ENCODE data around the gene ERMAP. TPM values are rescaled to one million over a fixed set of nuclear protein-coding genes. Genes with fewer than 3 reads are reported as not detected.
"Not testable (repeated sequence)": the region's sequence is repeated elsewhere in the genome, so short reads cannot be mapped to it uniquely, and the experiment has no call there.

Gene ERMAP
- total RNA-seq, 1 donor from 2014 or later = 17.2 TPM

- peaks cover 72% of the 10 kb centered on the region for H3K9me3 Mint-ChIP-seq
- peaks cover 25% of the 10 kb centered on the region for H3K36me3 Mint-ChIP-seq
- no peak overlapping the region for H3K4me3 Mint-ChIP-seq
- H3K4me1 Mint-ChIP-seq = no peaks in the 10 kb centered on the region
- peaks cover 15% of the 10 kb centered on the region for H3K27me3 Mint-ChIP-seq (ENCODE audit: low read depth)
- H3K27ac Mint-ChIP-seq = no peak overlapping the region
- DNase-seq (ENCODE audit: low spot score in 2 of 2, unreplicated experiment in 2 of 2) = no peak
- TF ChIP-seq, protein P1, sequence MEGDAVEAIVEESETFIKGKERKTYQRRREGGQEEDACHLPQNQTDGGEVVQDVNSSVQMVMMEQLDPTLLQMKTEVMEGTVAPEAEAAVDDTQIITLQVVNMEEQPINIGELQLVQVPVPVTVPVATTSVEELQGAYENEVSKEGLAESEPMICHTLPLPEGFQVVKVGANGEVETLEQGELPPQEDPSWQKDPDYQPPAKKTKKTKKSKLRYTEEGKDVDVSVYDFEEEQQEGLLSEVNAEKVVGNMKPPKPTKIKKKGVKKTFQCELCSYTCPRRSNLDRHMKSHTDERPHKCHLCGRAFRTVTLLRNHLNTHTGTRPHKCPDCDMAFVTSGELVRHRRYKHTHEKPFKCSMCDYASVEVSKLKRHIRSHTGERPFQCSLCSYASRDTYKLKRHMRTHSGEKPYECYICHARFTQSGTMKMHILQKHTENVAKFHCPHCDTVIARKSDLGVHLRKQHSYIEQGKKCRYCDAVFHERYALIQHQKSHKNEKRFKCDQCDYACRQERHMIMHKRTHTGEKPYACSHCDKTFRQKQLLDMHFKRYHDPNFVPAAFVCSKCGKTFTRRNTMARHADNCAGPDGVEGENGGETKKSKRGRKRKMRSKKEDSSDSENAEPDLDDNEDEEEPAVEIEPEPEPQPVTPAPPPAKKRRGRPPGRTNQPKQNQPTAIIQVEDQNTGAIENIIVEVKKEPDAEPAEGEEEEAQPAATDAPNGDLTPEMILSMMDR (IDR thresholded peaks at IDR 0.05; ENCODE audit: unreplicated experiment) = no peak
These were observed 43.6 kb downstream of the ERMAP start for GRCh38 chr1:42860339-42861013.

DNA sequence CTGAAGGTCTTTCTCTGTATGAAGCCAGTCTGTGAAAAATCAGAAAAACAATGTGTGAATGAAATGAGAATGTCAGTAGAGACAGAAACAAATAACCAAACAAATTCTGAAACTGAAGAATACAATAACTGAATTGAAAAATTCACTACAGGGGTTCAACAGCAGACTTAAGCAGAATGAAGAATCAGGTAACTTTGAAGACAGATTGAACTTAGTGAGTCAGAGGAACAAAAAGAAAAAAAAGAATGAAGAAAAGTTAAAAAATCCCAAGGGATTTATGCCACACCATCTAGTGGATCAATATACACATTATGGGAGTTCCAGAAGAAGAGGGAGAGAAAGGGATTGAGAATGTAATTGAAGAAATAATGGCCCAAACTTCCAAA lies 44.1 kb downstream of the ERMAP start:
- TF ChIP-seq, protein P1 (IDR thresholded peaks at IDR 0.05; ENCODE audit: unreplicated experiment) = no peak
- Mint-ChIP-seq H3K4me3 (no peak overlapping the region), H3K27me3 (ENCODE audit: low read depth) (peaks cover 18% of the 10 kb centered on the region), H3K4me1 (no peaks in the 10 kb centered on the region), H3K36me3 (peaks cover 25% of the 10 kb centered on the region), H3K9me3 (peaks cover 67% of the 10 kb centered on the region), H3K27ac (no peak overlapping the region)
- no peak for DNase-seq (ENCODE audit: low spot score in 2 of 2, unreplicated experiment in 2 of 2)

- Mint-ChIP-seq H3K27ac (no peak overlapping the region), H3K36me3 (no peaks in the 10 kb centered on the region), H3K9me3 (peaks cover 25% of the 10 kb centered on the region), H3K27me3 (ENCODE audit: low read depth) (peaks cover 35% of the 10 kb centered on the region), H3K4me3 (no peak overlapping the region), H3K4me1 (no peaks in the 10 kb centered on the region)
- DNase-seq (ENCODE audit: low spot score in 2 of 2, unreplicated experiment in 2 of 2) = no peak
- TF ChIP-seq, protein P1 (IDR thresholded peaks at IDR 0.05; ENCODE audit: unreplicated experiment) = no peak
These were observed 49.6 kb downstream of the ERMAP start for GRCh38 chr1:42866549-42866948.

DNA sequence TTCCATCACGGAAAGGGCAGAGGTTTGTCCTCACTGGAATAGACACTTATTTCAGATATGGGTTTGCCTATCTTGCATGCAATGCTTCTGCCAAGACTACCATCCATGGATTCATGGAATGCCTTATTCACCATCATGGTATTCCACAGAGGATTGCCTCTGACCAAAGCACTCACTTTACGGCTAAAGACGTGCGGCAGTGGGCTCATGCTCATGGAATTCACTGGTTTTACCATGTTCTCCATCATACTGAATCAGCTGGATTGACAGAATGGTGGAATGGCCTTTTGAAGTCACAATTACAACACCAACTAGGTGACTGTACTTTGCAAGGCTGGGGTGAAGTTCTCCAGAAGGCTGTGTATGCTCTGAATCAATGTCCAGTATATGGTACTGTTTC lies 51.5 kb downstream of the ERMAP start:
- H3K27ac Mint-ChIP-seq; DNase-seq (ENCODE audit: low spot score in 2 of 2, unreplicated experiment in 2 of 2); H3K36me3 Mint-ChIP-seq; H3K4me1 Mint-ChIP-seq; H3K4me3 Mint-ChIP-seq: not testable (repeated sequence)
- H3K9me3 Mint-ChIP-seq = peaks cover 23% of the 10 kb centered on the region
- H3K27me3 Mint-ChIP-seq (ENCODE audit: low read depth) = peaks cover 33% of the 10 kb centered on the region

DNA sequence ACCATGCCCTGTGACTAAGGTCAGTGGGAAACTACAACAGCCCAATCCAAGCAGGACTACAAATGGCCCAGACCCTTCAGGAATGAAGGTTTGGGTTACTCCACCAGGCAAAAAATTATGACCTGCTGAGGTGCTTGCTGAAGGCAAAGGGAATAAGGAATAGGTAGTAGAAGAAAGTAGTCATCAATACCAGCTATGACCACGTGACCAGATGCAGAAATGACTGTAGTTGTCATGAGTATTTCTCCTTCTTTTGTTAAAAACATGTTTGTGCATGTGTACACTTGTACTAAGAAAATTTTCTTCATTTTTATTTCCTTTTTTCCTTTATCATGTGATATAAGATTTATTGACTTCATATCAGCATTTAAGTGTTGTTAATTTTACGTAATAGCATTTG lies 52.3 kb downstream of the ERMAP start:
- DNase-seq (ENCODE audit: low spot score in 2 of 2, unreplicated experiment in 2 of 2); H3K36me3 Mint-ChIP-seq; H3K27ac Mint-ChIP-seq; H3K4me1 Mint-ChIP-seq; H3K4me3 Mint-ChIP-seq: not testable (repeated sequence)
- H3K27me3 Mint-ChIP-seq (ENCODE audit: low read depth) = peaks cover 30% of the 10 kb centered on the region
- peaks cover 23% of the 10 kb centered on the region for H3K9me3 Mint-ChIP-seq

DNA sequence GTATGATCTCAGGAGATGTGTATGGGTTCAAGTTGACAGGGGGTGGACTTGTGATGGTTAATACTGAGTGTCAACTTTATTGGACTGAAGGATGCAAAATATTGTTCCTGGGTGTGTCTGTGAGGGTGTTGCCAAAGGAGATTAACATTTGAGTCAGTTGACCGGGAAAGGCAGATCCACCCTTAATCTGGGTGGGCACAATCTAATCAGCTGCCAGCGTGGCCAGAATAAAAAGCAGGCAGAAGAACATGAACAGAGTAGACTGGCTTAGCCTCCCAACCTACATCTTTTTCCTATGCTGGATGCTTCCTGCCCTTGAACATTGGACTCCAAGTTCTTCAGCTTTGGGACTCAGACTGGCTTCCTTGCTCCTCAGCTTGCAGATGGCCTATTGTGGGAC lies 52.8 kb downstream of the ERMAP start:
- not testable (repeated sequence) for H3K4me1 Mint-ChIP-seq; DNase-seq (ENCODE audit: low spot score in 2 of 2, unreplicated experiment in 2 of 2); H3K36me3 Mint-ChIP-seq; H3K4me3 Mint-ChIP-seq; H3K27ac Mint-ChIP-seq
- Mint-ChIP-seq H3K27me3 (ENCODE audit: low read depth) (peaks cover 28% of the 10 kb centered on the region), H3K9me3 (peaks cover 21% of the 10 kb centered on the region)

DNA sequence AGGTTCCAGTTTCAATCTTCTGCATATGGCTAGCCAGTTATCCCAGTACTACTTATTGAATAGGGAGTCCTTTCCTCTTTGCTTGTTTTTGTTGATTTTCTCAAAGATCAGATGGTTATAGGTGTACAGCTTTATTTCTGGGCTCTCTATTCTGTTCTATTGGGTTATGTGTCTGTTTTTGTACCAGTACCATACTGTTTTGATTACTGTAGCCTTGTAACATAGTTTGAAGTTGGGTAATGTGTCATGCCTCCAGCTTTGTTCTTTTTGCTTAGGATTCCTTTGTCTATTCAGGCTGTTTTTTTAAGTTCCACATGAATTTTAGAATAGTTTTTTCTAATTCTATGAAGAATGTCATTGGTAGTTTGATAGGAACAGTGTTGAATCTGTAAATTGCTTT lies 56.2 kb downstream of the ERMAP start:
- not testable (repeated sequence) for DNase-seq (ENCODE audit: low spot score in 2 of 2, unreplicated experiment in 2 of 2); H3K27ac Mint-ChIP-seq; H3K4me1 Mint-ChIP-seq; H3K36me3 Mint-ChIP-seq; H3K4me3 Mint-ChIP-seq
- Mint-ChIP-seq H3K9me3 (peaks cover 15% of the 10 kb centered on the region), H3K27me3 (ENCODE audit: low read depth) (peaks cover 44% of the 10 kb centered on the region)

DNA sequence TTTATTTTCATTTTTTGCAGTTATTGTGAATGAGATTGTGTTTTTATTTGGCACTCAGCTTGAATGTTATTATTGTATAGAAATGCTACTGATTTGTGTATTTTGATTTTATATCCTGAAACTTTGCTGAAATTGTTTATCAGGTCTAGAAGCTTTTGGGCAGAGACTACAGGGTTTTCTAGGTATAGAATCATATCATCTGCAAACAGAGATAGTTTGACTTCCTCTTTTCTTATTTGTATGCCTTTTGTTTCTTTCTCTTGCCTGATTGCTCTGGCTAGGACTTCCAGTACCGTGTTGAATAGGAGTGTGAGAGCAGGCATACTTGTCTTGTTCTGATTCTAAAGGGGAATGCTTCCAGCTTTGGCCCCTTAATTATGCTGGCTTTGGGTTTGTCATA lies 56.7 kb downstream of the ERMAP start:
- Mint-ChIP-seq H3K36me3 (no peaks in the 10 kb centered on the region), H3K27me3 (ENCODE audit: low read depth) (peaks cover 46% of the 10 kb centered on the region), H3K4me3 (no peak overlapping the region), H3K4me1 (no peaks in the 10 kb centered on the region), H3K27ac (no peak overlapping the region), H3K9me3 (peaks cover 15% of the 10 kb centered on the region)
- TF ChIP-seq, protein P1 (IDR thresholded peaks at IDR 0.05; ENCODE audit: unreplicated experiment) = no peak
- DNase-seq (ENCODE audit: low spot score in 2 of 2, unreplicated experiment in 2 of 2) = no peak
